Measurements from ENCODE around the gene ATXN7L3.

DNA sequence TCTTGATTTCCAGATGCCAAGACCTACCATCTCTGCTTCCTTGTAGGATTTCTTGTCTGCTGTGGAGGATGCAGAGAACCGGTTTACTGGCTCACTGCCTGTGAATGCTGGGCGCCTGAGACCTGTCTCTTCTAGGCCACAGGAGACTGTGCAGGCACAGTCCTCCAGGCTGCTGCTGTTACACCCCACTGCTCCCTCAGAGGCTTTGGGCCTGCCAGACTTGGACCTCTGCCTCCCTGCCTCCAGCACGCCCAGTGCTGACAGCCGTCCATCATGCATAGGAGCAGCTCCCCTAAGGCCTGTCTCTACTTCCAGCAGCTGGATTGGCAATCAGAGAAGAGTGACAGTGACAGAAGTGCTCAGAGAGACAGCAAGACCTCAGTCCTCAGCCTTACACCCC is 51.9 kb downstream of the ATXN7L3 start:
- TF ChIP-seq ZFP3 (CRISPR knock-in tag; IDR thresholded peaks at IDR 0.05) (no peak), GLIS3 (CRISPR knock-in tag; IDR thresholded peaks at IDR 0.05) (no peak), TCF4 (CRISPR knock-in tag; IDR thresholded peaks at IDR 0.05; ENCODE audit: borderline replicate concordance) (no peak), RARB (CRISPR knock-in tag; IDR thresholded peaks at IDR 0.05) (no peak), ISL1 (CRISPR knock-in tag; IDR thresholded peaks at IDR 0.05) (no peak), SNAI2 (CRISPR knock-in tag; IDR thresholded peaks at IDR 0.05) (no peak), ZFP30 (CRISPR knock-in tag; IDR thresholded peaks at IDR 0.05) (no peak)
- TF ChIP-seq, protein P1, sequence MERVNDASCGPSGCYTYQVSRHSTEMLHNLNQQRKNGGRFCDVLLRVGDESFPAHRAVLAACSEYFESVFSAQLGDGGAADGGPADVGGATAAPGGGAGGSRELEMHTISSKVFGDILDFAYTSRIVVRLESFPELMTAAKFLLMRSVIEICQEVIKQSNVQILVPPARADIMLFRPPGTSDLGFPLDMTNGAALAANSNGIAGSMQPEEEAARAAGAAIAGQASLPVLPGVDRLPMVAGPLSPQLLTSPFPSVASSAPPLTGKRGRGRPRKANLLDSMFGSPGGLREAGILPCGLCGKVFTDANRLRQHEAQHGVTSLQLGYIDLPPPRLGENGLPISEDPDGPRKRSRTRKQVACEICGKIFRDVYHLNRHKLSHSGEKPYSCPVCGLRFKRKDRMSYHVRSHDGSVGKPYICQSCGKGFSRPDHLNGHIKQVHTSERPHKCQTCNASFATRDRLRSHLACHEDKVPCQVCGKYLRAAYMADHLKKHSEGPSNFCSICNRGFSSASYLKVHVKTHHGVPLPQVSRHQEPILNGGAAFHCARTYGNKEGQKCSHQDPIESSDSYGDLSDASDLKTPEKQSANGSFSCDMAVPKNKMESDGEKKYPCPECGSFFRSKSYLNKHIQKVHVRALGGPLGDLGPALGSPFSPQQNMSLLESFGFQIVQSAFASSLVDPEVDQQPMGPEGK (CRISPR knock-in tag; IDR thresholded peaks at IDR 0.05; ENCODE audit: borderline replicate concordance) = no peak
- TF ChIP-seq, protein P2, sequence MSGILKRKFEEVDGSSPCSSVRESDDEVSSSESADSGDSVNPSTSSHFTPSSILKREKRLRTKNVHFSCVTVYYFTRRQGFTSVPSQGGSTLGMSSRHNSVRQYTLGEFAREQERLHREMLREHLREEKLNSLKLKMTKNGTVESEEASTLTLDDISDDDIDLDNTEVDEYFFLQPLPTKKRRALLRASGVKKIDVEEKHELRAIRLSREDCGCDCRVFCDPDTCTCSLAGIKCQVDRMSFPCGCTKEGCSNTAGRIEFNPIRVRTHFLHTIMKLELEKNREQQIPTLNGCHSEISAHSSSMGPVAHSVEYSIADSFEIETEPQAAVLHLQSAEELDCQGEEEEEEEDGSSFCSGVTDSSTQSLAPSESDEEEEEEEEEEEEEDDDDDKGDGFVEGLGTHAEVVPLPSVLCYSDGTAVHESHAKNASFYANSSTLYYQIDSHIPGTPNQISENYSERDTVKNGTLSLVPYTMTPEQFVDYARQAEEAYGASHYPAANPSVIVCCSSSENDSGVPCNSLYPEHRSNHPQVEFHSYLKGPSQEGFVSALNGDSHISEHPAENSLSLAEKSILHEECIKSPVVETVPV (CRISPR knock-in tag; IDR thresholded peaks at IDR 0.05) = no peak
